Stomach smooth muscle (tissue), 2 donors: ENCODE measurements around the gene DIS3L2.

Experiments
- H3K27ac ChIP-seq: one replicate; pipeline ENCODE4 v1.7.0; 2013; ENCODE audit warnings: mild to moderate bottlenecking, low read length, inconsistent platforms
- H3K27me3 ChIP-seq, 2 donors: one replicate each; pipeline ENCODE4 v1.7.0; 2013; ENCODE audit warnings: low read length in 2 of 2; ENCODE audit not compliant: insufficient read depth in 2 of 2, control insufficient read depth in 1 of 2
- H3K36me3 ChIP-seq, 2 donors: one replicate each; pipeline ENCODE4 v1.7.0; 2013; ENCODE audit warnings: low read length in 2 of 2; ENCODE audit not compliant: control insufficient read depth in 2 of 2, insufficient read depth in 2 of 2
- H3K4me1 ChIP-seq: one replicate; pipeline ENCODE4 v1.7.0; 2013; ENCODE audit warnings: low read length; ENCODE audit not compliant: control insufficient read depth, insufficient read depth
- H3K4me3 ChIP-seq, 2 donors: one replicate each; pipeline ENCODE4 v1.7.0; 2013; ENCODE audit warnings: low read length in 2 of 2
- H3K9ac ChIP-seq, 2 donors: one replicate each; pipeline ENCODE4 v1.7.0; 2013; ENCODE audit warnings: low read length in 2 of 2, mild to moderate bottlenecking in 1 of 2
- H3K9me3 ChIP-seq, 2 donors: one replicate each; pipeline ENCODE4 v1.7.0; 2013; ENCODE audit warnings: low read length in 2 of 2; ENCODE audit not compliant: control insufficient read depth in 2 of 2
- donor health status: healthy.
- donor health status: Pancreatic carcinoma.

DIS3L2 gene

GRCh38 chr2:232058931-232059330 is 97.4 kb downstream of the DIS3L2 start:
- no peak overlapping the region for H3K9ac ChIP-seq
- no peaks in the 10 kb centered on the region for H3K36me3 ChIP-seq
- H3K9me3 ChIP-seq: no peaks in the 10 kb centered on the region
- H3K27ac ChIP-seq: no peak overlapping the region
- H3K27me3 ChIP-seq: no peaks in the 10 kb centered on the region
- no peaks in the 10 kb centered on the region for H3K4me1 ChIP-seq
- no peak overlapping the region for H3K4me3 ChIP-seq

- no peaks in the 10 kb centered on the region for H3K27me3 ChIP-seq
- H3K9ac ChIP-seq: no peak overlapping the region
- H3K9me3 ChIP-seq: no peaks in the 10 kb centered on the region
- no peak overlapping the region for H3K27ac ChIP-seq
- H3K4me3 ChIP-seq: no peak overlapping the region
- H3K4me1 ChIP-seq: no peaks in the 10 kb centered on the region
- H3K36me3 ChIP-seq: no peaks in the 10 kb centered on the region
These were observed 99.8 kb downstream of the DIS3L2 start for GRCh38 chr2:232061265-232061664.

GRCh38 chr2:232073026-232073425 is 111.5 kb downstream of the DIS3L2 start:
- Histone ChIP-seq H3K36me3 (no peaks in the 10 kb centered on the region), H3K9me3 (no peaks in the 10 kb centered on the region), H3K4me3 (no peak overlapping the region), H3K9ac (no peak overlapping the region), H3K27ac (no peak overlapping the region), H3K27me3 (no peaks in the 10 kb centered on the region), H3K4me1 (no peaks in the 10 kb centered on the region)

- Histone ChIP-seq H3K9me3 (no peaks in the 10 kb centered on the region), H3K27me3 (no peaks in the 10 kb centered on the region), H3K36me3 (no peaks in the 10 kb centered on the region), H3K27ac (no peak overlapping the region), H3K4me3 (no peak overlapping the region), H3K9ac (no peak overlapping the region), H3K4me1 (no peaks in the 10 kb centered on the region)
These were observed 112.2 kb downstream of the DIS3L2 start for GRCh38 chr2:232073699-232074098.

- Histone ChIP-seq H3K9me3 (no peaks in the 10 kb centered on the region), H3K36me3 (no peaks in the 10 kb centered on the region), H3K27me3 (no peaks in the 10 kb centered on the region)
These were observed 113.6 kb downstream of the DIS3L2 start for GRCh38 chr2:232075080-232075479.

GRCh38 chr2:232075859-232076258 is 114.3 kb downstream of the DIS3L2 start:
- H3K36me3 ChIP-seq: no peaks in the 10 kb centered on the region
- H3K27ac ChIP-seq: no peak overlapping the region
- no peaks in the 10 kb centered on the region for H3K4me1 ChIP-seq
- H3K9me3 ChIP-seq: no peaks in the 10 kb centered on the region
- H3K27me3 ChIP-seq: no peaks in the 10 kb centered on the region
- no peak overlapping the region for H3K4me3 ChIP-seq
- H3K9ac ChIP-seq: no peak overlapping the region

More at GRCh38 chr2:232075080-232075479, 113.6 kb downstream of the DIS3L2 start:
- H3K4me1 ChIP-seq: no peaks in the 10 kb centered on the region
- no peak overlapping the region for H3K9ac ChIP-seq
- no peak overlapping the region for H3K4me3 ChIP-seq
- H3K27ac ChIP-seq: no peak overlapping the region

- Histone ChIP-seq H3K9ac (no peak overlapping the region), H3K9me3 (no peaks in the 10 kb centered on the region), H3K27me3 (no peaks in the 10 kb centered on the region), H3K4me1 (no peaks in the 10 kb centered on the region), H3K27ac (no peak overlapping the region), H3K4me3 (no peak overlapping the region), H3K36me3 (no peaks in the 10 kb centered on the region)
These were observed 114.8 kb downstream of the DIS3L2 start for GRCh38 chr2:232076272-232076671.

- no peak overlapping the region for H3K9ac ChIP-seq
- H3K9me3 ChIP-seq: no peaks in the 10 kb centered on the region
- H3K36me3 ChIP-seq: no peaks in the 10 kb centered on the region
These were observed 115.2 kb downstream of the DIS3L2 start for GRCh38 chr2:232076736-232077135.

GRCh38 chr2:232085164-232085563 is 123.7 kb downstream of the DIS3L2 start:
- Histone ChIP-seq H3K27me3 (no peaks in the 10 kb centered on the region), H3K4me3 (no peak overlapping the region), H3K9me3 (no peaks in the 10 kb centered on the region), H3K27ac (no peak overlapping the region), H3K9ac (no peak overlapping the region), H3K4me1 (no peaks in the 10 kb centered on the region), H3K36me3 (peaks cover 1 to 2% of the 10 kb centered on the region in 2 donors)

More at GRCh38 chr2:232076736-232077135, 115.2 kb downstream of the DIS3L2 start:
- Histone ChIP-seq H3K27me3 (no peaks in the 10 kb centered on the region), H3K4me3 (no peak overlapping the region), H3K4me1 (no peaks in the 10 kb centered on the region), H3K27ac (no peak overlapping the region)

GRCh38 chr2:232085826-232086425 is 124.4 kb downstream of the DIS3L2 start:
- Histone ChIP-seq H3K4me3 (no peak overlapping the region), H3K4me1 (no peaks in the 10 kb centered on the region), H3K27me3 (no peaks in the 10 kb centered on the region), H3K27ac (no peak overlapping the region), H3K9me3 (no peaks in the 10 kb centered on the region), H3K36me3 (peaks cover 2 to 3% of the 10 kb centered on the region in 2 donors), H3K9ac (no peak overlapping the region)

- H3K9me3 ChIP-seq: no peaks in the 10 kb centered on the region
- no peaks in the 10 kb centered on the region for H3K27me3 ChIP-seq
- peaks cover 2 to 3% of the 10 kb centered on the region in 2 donors for H3K36me3 ChIP-seq
- no peak overlapping the region for H3K9ac ChIP-seq
- no peaks in the 10 kb centered on the region for H3K4me1 ChIP-seq
- H3K27ac ChIP-seq: no peak overlapping the region
- H3K4me3 ChIP-seq: no peak overlapping the region
These were observed 127.3 kb downstream of the DIS3L2 start for GRCh38 chr2:232088771-232089170.
